Stimulated activated CD8-positive, alpha-beta memory T cell treated with anti-CD3 and anti-CD28 coated beads, Interleukin-12 subunit alpha, Interleukin-12 subunit beta, amount 100 ng/mL, for 24 hours (primary cell): ENCODE data around the gene TRAF3IP1.
"Not testable (repeated sequence)": the region's sequence is repeated elsewhere in the genome, so short reads cannot be mapped to it uniquely, and the experiment has no call there.

Source experiments
- DNase-seq: peaks from one replicate; pipeline ENCODE4 v3.0.0-alpha.2; 2020; ENCODE audit errors: extremely low read depth

Gene TRAF3IP1

DNA sequence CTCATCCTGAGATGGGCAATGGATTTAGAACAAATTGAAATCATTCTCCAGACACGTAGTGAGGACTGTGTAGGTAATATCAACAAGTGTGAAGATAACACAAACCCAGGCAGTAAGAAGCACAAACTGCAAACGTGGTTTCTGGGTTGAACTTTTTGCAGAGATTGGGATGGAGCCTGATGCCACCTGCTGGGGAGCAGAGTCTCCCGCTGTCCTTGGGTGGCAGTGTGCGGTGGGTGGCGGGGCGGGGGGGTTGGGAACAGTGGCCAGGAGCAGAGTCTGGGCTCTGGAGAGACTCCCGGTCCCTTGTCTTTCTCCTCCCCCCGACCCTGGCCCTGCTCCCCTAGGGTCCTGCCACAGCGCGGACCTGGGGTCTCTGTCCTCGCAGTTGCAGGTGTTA is 19.5 kb downstream of the TRAF3IP1 start:
- no peak for DNase-seq

DNA sequence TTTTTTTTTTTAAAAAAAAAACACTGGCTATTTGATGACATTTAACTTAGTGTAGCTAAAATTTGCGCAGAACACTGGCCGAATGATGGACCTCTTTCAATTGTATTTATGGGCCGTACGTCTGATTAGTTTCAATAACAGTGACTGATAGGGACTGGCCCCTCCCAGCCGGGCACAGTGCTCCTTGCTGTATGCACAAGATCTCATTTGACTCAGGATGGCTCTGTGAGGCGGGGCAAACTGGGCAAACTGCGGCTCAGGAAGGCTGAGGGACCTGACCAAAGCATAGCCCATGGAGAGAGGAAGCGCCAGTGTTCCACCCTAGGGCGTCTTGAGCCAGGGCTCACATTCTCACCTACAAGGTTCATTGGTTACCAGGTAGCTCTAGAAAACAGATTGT is 21.2 kb downstream of the TRAF3IP1 start:
- DNase-seq = no peak

DNA sequence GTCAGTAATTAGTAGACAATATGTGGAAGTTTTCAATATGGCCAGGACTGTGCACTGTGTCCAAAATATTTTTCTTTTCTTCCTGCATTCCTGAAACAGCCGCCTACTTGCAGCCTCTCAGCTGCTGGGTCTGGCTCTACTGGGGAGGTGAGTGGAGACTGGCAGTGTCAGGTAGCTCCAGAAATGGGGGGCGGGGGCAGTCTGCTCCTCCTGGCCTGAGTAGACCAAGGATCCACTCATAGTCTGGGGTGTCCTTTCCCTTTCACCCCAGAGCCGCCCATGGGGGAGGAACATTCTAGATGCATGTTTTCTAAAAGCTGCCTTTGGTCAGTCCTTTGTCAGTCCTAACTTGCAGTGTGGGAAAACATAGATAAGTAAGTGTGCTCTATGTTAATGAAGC is 23.7 kb downstream of the TRAF3IP1 start:
- no peak for DNase-seq

DNA sequence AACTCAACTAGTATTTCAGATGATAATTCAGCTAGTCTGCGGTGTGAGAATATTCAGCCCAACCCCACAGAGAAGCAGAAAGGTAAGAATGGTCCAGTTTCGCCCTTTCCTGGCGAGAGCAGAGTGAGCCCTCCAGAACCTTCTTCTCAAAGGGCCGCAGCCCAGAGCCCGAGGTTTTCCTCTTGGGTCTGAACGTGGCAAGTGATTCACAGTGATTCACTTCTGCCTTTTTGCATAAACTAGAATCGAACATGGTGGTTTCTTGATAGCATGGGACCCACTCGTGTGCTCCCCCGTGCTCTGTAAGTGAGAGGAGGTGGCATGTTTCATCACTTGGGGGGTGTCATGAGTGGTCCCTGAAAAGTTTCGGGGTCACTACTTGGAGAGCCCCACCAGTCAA is 24.2 kb downstream of the TRAF3IP1 start:
- DNase-seq = no peak

DNA sequence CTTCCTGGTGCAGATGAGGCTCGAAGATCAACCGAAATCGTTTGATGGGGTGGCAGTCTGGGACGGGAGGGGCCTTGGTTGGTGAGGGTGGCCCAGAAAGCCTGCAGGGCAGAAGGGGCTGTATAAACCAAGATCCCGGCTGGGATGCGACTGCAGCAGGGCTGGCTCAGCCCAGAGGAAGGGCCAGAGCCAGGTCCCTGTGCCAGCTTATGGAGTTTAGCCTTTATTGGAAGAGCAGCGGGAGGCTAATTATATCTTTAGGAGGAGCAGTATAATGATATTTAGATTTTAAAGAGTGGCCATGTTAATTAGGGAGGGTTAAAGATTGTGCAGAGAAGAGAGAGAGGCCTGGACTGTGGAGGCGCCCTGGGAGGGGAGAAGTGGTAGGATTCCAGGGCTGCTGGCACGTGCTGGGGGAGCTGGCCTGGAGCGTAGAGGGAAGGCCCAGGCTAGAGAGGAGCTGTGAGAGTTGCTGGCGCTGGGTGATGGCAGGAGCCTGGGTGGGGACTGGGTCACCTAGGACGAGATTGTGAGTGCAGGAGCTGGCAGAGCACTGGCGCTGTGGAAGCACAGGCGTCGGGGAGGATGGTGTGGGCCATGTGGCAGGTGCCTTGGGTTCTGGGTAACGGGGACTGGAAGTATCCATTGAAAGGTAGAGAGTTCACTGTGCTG is 25.1 kb downstream of the TRAF3IP1 start:
- DNase-seq = no peak

DNA sequence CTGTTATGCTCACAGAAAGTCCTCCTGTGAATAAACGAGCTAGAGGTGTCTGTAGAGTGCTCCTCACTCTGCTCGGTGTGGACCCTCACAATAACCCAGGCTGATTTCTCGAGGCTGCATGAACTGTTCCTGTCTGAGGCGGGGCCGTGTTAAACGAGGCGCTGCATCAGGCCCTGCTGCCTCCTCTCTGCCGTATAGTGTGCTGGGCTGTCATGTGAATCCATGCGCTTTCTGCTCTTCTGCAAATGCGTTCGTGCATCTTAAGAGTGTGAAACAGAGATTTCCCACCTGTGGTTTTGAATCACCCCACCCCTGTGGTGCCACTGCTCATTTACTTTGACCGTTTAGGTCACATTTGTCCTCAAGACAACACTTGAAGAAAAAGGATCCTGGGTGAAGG is 26.2 kb downstream of the TRAF3IP1 start:
- no peak for DNase-seq

DNA sequence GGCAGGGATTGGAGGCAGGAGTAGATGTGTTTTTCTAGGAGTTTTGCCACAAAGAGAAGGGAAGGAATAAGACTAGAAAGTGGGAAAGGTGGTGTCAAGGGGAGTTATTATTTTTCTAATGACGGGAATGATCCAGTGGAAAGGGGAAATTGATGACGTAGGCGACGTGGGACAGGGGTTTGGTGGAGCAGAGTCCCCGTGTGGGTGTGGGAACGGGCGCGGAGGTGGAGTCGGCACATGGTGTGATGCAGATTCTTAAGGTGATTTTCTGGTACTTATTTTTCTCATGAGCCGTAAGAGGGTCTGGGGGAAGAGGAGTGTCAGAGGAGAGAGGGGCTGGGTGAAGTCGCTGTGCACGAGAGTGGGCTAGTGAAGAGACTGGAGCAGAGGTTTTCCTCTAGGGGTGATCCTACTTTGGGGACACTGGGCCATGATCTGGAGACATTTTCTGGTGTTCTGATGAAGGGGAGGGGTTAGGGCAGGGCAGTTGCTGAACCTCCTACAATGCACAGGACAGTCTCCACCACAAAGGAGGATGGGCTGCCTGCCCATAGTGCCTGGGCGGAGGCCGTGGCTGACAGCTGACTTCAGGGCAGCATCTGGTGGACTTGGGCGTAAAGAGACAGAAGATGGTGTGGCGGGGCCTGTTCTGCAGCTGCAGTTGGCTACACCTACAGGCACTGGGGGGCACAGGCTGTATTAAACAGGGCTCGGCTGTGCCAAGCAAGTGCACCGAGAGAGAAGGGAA is 30.0 kb downstream of the TRAF3IP1 start:
- no peak for DNase-seq

DNA sequence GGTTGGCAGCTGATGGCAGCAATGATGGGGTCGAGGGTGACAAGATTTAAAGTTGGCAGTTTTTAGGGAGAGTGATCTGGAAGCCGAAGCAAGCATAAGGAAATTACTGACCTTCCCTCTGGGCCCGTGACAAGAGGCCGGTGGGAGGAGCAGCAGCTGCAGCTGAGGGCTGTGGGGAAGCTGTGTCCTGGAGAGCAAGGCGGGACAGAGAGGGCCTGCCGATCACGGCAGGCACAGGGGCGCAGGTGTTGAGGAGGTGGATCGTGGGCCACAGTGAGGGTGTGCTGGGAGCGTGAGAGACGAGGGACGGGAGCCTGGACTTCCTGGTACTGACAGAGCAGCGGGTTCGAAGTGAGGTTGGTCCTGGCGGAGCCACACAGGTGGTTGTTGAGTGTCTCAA is 31.0 kb downstream of the TRAF3IP1 start:
- no peak for DNase-seq

DNA sequence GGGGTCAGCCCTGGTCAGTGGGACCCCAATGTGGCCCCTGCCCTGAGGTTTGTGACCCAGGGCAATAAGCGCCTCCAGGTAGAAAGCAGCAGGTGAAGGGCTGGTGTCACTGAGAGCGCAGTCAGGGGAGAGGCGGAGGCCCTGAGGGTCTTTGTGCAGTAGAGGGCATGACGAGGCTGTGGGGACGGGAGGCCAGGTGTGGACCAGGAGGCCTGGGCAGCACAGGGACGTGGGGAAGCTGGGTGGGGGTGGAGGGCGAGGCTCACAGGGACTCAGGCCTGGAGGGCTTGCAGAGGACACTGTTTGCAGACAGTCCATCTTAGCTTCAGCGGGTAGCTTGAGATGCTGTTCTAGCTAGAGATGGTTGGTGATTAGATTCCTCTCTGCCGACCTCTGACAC is 32.0 kb downstream of the TRAF3IP1 start:
- no peak for DNase-seq

DNA sequence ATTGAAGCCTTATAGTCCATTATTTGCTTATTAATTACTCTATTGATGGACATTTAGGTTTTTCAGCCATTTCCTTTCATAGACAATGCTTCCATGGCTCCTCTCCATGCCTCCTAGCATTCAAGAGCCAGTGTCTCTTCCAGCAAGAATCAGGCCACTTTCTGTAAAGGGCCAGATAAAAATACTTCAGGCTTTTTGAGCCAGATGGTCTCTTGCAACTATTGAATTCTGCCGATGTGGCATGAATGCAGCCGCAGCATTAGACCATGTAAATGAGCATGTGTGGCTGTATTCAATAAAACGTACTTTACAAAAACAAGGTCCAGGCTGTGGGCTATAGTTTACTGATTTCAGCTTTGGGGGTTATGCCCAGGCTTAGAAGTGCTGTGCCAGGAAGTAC is 38.5 kb downstream of the TRAF3IP1 start:
- DNase-seq = no peak

DNA sequence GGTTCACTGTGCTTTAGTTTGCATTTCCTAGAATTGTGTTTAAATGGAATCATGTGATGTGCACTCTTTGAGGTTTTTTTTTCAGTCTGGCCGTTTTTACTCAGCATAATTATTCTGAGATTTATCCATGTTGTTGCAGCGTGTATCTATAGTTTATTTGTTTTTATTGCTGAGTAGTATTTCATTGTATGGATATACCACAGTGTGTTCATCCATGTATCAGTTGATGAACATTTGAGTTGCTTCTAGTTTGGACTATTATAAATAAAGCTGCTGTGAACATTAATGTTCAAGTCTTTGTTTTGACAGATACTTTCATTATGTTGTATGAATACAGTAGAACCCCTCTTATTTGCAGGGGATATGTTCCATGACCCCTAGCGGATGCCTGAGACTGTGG is 39.1 kb downstream of the TRAF3IP1 start:
- no peak for DNase-seq

DNA sequence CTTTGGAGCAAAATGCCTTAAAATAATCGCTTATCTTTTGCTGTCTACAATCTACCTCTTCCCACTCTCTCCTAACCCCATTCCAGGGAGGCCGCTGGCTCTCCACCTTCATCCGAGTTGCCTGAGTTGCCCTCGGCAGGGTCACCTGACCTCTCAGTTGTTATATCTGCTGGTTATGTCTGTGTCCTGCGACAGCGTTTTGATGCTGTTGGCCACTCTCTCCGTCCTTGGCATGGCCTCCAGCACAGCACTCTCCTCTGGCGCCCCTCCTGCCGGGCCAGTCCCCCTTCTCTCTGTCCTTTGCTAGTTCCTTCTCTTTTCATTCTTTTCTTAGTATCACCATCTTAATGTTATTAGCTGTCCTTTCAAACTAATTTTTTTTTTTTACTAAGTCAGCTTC is 41.6 kb downstream of the TRAF3IP1 start:
- DNase-seq = no peak

DNA sequence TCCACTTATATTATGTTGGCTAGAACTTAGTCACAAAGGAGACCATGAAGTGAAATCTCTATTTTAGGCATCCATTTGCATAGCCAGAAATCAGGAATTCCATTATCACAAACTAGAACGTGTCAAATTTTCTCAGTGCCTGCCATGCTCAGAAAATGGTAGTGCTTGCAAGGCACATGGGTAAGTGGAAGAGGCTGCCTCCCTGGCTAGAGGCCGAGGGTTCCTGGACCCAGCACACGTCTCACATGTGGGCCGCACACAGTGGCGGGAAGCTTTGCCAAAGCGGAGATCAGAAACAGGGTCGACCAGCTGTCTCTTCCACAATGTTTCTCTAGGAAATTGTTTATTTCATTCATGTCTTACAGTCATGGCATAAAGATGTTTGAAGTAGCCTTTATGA is 42.3 kb downstream of the TRAF3IP1 start:
- no peak for DNase-seq

DNA sequence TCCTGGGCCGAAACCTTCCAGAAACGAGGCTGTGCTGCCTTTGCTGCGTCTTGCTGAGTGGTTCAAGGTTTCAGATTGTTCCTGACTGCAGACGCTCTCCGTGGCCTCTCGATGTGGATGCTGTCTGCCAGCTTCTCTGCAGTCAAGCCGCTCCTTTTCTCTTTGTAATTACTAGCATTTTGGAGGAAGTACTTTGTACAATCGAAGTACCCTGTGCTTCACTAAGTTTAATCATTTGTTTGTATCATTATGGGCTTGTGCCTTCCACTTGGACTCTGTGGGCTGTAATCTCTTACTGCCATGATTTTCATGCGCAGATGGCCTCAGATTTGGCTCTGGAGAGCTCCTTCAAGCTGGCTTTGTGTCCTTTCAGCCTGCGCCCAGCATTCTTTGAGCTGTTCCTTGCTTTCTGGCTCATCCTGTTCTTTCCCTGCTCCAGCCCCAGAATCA is 49.3 kb downstream of the TRAF3IP1 start:
- DNase-seq = no peak

DNA sequence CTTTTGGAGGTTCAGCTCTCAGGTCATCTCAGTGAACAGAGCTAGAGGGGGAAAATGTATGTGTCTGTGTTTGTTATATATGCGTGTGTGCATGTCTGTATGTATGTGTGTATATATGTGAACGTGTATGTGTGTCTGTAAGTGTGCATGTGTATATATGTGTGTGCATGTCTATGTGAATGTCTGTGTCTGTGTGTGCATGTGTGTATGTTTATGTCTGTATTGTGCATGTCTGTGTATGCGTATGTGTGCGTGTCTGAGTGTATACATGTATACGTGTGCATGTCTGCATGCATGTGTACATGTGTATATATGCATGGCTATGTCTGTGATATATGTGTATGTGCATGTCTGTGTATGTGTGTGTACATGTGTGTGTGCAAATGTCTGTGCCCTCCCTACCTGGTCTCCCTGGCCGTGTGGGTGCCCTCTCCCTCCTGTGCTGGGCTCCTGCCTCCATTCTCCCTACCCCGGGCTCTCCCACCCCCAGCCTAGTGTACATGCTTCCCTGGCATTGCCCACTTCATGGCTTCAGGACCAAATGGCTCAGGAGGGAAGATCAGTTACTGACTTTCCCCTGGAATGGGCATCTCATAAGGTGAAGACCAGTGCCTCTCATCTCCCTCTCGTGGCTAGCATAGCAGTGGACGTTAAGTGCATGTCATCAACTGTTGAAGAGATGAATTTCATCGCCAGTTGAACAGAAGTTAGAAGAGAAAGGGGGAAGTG is 49.9 kb downstream of the TRAF3IP1 start:
- DNase-seq = no peak

DNA sequence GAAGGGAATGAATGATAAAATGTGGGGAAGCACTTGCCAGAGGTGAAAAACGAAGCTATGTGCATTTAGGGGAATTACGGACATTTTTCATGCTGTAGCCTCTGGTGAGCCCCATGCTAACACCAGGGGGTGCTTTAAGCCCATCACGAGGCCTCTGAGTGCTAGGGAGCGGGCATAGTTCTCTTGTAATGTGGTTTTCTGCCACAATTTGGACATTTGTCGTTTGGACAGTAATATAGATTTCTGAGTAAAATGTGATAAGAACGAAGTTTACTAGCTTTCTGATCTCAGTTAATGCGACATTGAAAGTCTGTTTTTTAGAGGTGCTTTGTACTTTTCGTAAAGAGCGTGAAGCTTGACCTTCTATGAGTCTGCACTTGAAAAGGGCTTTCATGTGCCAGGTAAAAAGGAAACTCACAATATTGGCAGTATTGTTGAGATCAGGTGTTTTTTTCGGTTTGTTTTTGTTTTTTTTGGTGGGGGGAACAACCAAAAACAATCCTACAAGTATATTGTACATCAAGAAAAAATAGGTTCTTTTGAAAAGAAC is 50.6 kb downstream of the TRAF3IP1 start:
- DNase-seq = no peak

DNA sequence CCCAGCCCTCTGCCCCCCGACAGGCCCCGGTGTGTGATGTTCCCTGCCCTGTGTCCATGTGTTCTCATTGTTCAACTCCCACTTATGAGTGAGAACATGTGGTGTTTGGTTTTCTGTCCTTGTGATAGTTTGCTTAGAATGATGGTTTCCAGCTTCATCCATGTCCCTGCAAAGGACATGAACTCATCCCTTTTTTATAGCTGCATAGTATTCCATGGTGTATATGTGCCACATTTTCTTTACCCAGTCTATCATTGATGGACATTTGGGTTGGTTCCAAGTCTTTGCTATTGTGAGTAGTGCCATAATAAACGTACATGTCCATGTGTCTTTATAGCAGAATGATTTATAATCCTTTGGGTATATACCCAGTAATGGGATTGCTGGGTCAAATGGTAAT is 52.0 kb downstream of the TRAF3IP1 start:
- DNase-seq = not testable (repeated sequence)

DNA sequence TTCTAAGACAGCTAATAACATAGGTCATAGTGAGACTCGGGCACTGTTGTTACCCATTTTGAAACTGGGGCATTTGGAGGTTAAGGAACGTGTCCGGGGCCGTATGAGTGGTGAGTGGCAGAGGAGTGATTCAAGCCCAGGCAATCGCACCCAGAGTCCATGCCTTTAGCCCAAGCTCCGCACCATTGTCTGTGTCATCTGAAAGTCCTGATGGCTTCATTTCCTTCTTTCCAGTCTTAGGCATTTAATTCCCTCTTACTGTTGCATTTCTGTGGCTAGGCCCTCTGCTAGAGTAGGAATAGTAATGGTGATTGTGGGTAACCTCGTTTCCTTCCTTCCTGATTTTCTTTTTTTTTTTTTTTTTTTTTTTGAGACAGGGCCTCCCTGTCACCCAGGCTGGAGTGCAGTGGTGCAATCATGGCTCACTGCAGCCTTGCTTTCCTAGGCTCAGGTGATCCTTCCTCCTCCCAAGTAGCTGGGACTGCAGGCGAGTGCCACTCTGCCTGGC is 56.6 kb downstream of the TRAF3IP1 start:
- DNase-seq = no peak

DNA sequence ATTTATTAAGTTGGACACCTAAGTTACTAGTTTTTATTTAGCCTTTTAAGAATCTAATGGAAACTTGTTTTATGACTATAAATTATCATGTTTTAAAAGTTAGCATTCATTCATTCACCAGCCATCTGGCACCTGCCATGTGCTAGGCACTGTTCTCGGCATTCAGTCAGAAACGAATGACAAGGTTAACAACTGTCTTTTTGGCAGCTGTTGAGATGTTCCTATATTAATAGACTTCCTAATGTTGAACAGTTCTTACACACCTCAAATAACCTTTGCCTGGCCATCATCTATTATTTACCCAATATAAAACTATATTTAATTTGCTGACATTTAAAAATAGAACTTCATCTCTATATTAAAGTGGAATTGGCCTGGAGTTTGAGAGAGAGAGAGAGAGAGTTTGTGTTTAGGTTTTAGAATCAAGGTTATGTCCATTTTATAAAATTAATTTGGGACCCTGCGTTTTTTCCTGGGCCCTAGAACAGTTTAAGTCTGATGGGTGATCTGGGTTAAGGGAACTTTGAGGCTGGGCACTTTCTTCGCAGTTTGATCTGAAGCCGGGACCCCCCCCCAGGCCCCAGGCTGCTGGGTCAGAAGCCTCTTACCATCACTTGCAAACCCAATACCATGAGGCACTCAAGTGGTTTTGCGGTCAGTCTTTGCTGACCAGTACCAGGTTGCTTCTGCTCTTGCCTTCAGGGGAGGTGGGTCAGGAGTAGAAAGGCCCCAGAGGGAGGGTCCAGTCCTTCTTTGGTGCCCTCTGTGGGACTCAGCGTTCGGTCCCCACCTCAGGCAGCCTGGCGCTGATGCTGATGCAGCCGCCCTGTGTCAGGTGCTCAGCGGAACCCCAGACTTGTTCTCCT is 58.1 kb downstream of the TRAF3IP1 start:
- DNase-seq = no peak

DNA sequence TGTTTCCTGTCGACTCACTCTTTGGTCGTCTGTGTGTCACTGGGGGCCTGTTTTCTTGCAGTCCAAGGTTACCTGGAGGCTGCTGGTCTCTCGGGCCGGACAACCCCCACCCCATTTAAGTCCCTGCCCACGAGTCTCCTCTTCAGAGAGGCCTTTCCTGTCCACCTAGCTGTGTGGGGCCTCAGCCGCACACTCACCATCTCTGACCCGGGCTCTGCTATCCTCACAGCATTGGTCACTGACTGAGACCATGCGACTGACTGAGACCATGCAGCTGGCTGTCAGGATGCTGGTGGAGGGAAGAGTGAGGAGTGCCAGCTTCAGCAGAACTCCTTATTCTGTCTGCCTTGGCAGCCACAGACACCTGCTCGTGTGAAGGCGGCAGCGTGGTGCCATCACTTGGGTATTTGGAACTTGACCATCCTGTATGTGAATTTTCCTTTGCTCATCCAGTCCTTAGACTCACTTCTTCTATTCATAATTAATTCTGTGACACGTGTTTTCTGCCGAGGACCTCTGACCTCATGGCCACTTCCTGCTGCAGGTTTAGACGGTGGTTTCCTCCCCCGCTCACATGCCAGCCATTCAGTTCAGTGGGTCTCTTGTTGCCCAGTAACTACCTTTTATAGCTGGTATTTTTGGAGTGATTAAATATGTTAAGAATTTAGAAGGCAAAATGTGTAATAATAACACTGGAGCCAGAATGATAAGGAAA is 58.9 kb downstream of the TRAF3IP1 start:
- no peak for DNase-seq

DNA sequence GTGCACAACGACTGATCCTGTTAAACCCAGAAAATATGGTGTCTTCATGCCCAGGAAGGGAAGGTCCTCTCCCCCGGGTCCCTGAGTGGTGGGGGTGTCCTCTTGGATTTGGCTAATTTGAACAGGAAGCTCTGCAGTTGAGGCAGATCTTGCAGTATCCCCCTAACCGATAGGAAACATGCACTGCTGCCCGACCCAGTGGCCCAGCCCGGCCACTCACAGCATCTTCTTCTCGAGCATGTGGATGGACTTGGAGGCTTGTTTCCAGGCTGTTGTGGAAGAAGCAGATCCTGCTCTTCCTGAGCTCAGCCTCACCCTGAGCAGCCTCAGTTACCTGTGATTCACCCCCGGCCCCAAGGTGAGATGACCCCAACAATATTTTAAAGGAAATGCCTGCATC is 60.0 kb downstream of the TRAF3IP1 start:
- DNase-seq = no peak
